Keratinocyte (primary cell): Measurements from ENCODE around the gene TTC3. TPM values are rescaled to one million over a fixed set of nuclear protein-coding genes. Genes with fewer than 3 reads are reported as not detected.

Experiments used
- DNase-seq: peaks from one replicate; pipeline ENCODE4 v3.0.0-alpha.2; 2011; ENCODE audit warnings: low read depth, missing footprints, low spot score
- FAIRE-seq: peaks from 2 replicates; lab custom pipeline; 2011; peaks lifted over from hg19 to GRCh38; lab: Jason Lieb, UNC
- H2AFZ ChIP-seq: 2 replicates; pipeline ENCODE4 v1.6.0; 2012; ENCODE audit warnings: low read length, control low read depth, inconsistent platforms; ENCODE audit not compliant: control insufficient read depth
- H3K27ac ChIP-seq: 2 replicates; pipeline ENCODE4 v1.5.1; 2011; ENCODE audit warnings: low read length; ENCODE audit not compliant: control insufficient read depth, insufficient read depth
- H3K27me3 ChIP-seq: 3 replicates; pipeline ENCODE4 v1.6.0; 2011; ENCODE audit warnings: low read length; ENCODE audit not compliant: control insufficient read depth, insufficient read depth; ENCODE audit errors: extremely low read depth
- H3K36me3 ChIP-seq, 2 experiments: 2 replicates in 1 of 2; 3 replicates in 1 of 2; pipeline ENCODE4 v1.5.1; 2011; ENCODE audit warnings: low read length in 2 of 2, mild to moderate bottlenecking in 1 of 2; ENCODE audit not compliant: control insufficient read depth in 2 of 2, insufficient read depth in 2 of 2; ENCODE audit errors: extremely low read depth in 1 of 2
- H3K4me1 ChIP-seq: 3 replicates; pipeline ENCODE4 v1.5.1; 2011; ENCODE audit warnings: low read length; ENCODE audit not compliant: control insufficient read depth, insufficient read depth; ENCODE audit errors: extremely low read depth
- H3K4me2 ChIP-seq: 3 replicates; pipeline ENCODE4 v1.6.0; 2011; ENCODE audit warnings: low read depth, low read length; ENCODE audit not compliant: control insufficient read depth, insufficient read depth; ENCODE audit errors: extremely low read depth
- H3K4me3 ChIP-seq, 3 experiments: fragments of 200-600 bp in 1 of 3; sonication (generic) in 1 of 3; 2 replicates in 2 of 3; 3 replicates in 1 of 3; pipeline ENCODE4 v1.5.1; 2011 to 2016; ENCODE audit warnings: low read length in 3 of 3, mild to moderate bottlenecking in 3 of 3, control low read depth in 2 of 3, inconsistent platforms in 1 of 3, low read depth in 1 of 3, mixed read lengths in 1 of 3, mixed run types in 1 of 3, moderate library complexity in 1 of 3; ENCODE audit not compliant: control insufficient read depth in 2 of 3, insufficient read depth in 2 of 3; ENCODE audit errors: extremely low read depth in 1 of 3
- H3K79me2 ChIP-seq: 2 replicates; pipeline ENCODE4 v1.6.0; 2012; ENCODE audit warnings: low read length; ENCODE audit not compliant: control insufficient read depth, insufficient read depth
- H3K9ac ChIP-seq: 3 replicates; pipeline ENCODE4 v1.6.0; 2011; ENCODE audit warnings: low read length; ENCODE audit not compliant: control insufficient read depth, insufficient read depth; ENCODE audit errors: extremely low read depth
- H3K9me1 ChIP-seq: 3 replicates; pipeline ENCODE4 v1.6.0; 2011; ENCODE audit warnings: low read length; ENCODE audit not compliant: control insufficient read depth, insufficient read depth; ENCODE audit errors: extremely low read depth
- H3K9me3 ChIP-seq: 2 replicates; pipeline ENCODE4 v1.5.1; 2012; ENCODE audit warnings: low read depth, low read length; ENCODE audit not compliant: control insufficient read depth
- H4K20me1 ChIP-seq: 3 replicates; pipeline ENCODE4 v1.6.0; 2011; ENCODE audit warnings: low read length; ENCODE audit not compliant: control insufficient read depth, insufficient read depth; ENCODE audit errors: extremely low read depth
- EZH2 ChIP-seq: IDR thresholded peaks from one replicate; pipeline ENCODE4 v1.6.1; 2012; ENCODE audit warnings: inconsistent platforms, mild to moderate bottlenecking, low read length, moderate library complexity
- dilution Hi-C: fragments of 300-500 bp; cut with MboI; formaldehyde crosslinking; loops from one replicate; pipeline ENCODE4 v1.7.0; 2020; ENCODE audit warnings: low sequenced_read_pairs; ENCODE audit not compliant: extremely low pct_ligation_motif_present
- polyA plus RNA-seq, 5 experiments: library from polyadenylated mRNA; depleted of rRNA in 3 of 5; stranded (reverse) in 3 of 5; stranded (forward) in 1 of 5; unstranded in 1 of 5; fragments of >200 nt; gene quantifications; 1 replicate in 1 of 5; 2 replicates in 3 of 5; 3 replicates in 1 of 5; pipeline versions ENCODE4 v1.2.1 to v1.2.3, GENCODE V29; 2011 to 2012; ENCODE audit warnings: missing spikeins in 2 of 5, low read depth in 1 of 5, low replicate concordance in 1 of 5
- TF ChIP-seq, protein P1 (sequence below), 3 experiments: IDR thresholded peaks in 1 of 3; conservative IDR thresholded peaks in 1 of 3; optimal IDR thresholded peaks in 1 of 3; 2 replicates in 2 of 3; 3 replicates in 1 of 3; pipeline versions ENCODE3 to v1.5.1; 2011; ENCODE audit warnings: low read length in 3 of 3, mild to moderate bottlenecking in 3 of 3, moderate library complexity in 2 of 3, control low read depth in 1 of 3, inconsistent platforms in 1 of 3; ENCODE audit not compliant: insufficient read depth in 2 of 3; ENCODE audit errors: extremely low read depth in 1 of 3

TTC3 gene
- polyA plus RNA-seq, 1 donor (not counting 4 experiments of a cell fraction or from before 2014, with no cell fraction given), result 38.5 TPM

DNA sequence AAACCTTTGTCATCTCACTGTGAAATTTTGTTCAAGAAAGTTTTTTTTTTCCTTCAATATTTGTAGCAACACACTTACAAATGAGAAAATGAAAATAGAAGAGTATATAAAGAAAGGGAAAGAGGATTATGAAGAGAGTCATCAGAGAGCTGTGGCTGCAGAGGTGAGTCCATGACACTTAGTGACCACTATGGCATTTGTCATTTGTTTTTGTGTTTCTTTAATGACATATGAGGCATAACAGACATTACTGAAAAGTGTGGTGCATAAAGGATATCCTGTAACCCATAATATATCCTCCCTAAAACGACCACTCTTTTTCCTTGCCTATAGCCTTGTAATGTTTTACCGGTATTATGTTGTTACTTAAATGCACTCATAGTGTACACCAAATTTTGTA lies 113.9 kb downstream of the TTC3 start:
- no peak overlapping the region for H3K4me3 ChIP-seq
- DNase-seq, result no peak
- H3K9me3 ChIP-seq, result no peaks in the 10 kb centered on the region
- H3K9me1 ChIP-seq, result no peaks in the 10 kb centered on the region
- no peaks in the 10 kb centered on the region for H3K4me1 ChIP-seq
- H3K27ac ChIP-seq, result no peak overlapping the region
- no peak overlapping the region for H3K4me2 ChIP-seq
- TF ChIP-seq EZH2, result no peak
- TF ChIP-seq, protein P1, sequence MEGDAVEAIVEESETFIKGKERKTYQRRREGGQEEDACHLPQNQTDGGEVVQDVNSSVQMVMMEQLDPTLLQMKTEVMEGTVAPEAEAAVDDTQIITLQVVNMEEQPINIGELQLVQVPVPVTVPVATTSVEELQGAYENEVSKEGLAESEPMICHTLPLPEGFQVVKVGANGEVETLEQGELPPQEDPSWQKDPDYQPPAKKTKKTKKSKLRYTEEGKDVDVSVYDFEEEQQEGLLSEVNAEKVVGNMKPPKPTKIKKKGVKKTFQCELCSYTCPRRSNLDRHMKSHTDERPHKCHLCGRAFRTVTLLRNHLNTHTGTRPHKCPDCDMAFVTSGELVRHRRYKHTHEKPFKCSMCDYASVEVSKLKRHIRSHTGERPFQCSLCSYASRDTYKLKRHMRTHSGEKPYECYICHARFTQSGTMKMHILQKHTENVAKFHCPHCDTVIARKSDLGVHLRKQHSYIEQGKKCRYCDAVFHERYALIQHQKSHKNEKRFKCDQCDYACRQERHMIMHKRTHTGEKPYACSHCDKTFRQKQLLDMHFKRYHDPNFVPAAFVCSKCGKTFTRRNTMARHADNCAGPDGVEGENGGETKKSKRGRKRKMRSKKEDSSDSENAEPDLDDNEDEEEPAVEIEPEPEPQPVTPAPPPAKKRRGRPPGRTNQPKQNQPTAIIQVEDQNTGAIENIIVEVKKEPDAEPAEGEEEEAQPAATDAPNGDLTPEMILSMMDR (optimal IDR thresholded peaks at IDR 0.05 in 1 of 3, IDR thresholded peaks at IDR 0.05 in 1 of 3, conservative IDR thresholded peaks at IDR 0.05 in 1 of 3; ENCODE audit: extremely low read depth in 1 of 3, insufficient read depth in 2 of 3, low read length in 3 of 3), result no peak
- dilution Hi-C loops, result no loop called here
- peaks cover 11 to 15% of the 10 kb centered on the region in 2 experiments for H3K36me3 ChIP-seq
- no peak overlapping the region for H3K9ac ChIP-seq
- FAIRE-seq, result no peak
- no peaks in the 10 kb centered on the region for H4K20me1 ChIP-seq
- H2AFZ ChIP-seq, result no peak overlapping the region
- no peaks in the 10 kb centered on the region for H3K79me2 ChIP-seq
- no peaks in the 10 kb centered on the region for H3K27me3 ChIP-seq

DNA sequence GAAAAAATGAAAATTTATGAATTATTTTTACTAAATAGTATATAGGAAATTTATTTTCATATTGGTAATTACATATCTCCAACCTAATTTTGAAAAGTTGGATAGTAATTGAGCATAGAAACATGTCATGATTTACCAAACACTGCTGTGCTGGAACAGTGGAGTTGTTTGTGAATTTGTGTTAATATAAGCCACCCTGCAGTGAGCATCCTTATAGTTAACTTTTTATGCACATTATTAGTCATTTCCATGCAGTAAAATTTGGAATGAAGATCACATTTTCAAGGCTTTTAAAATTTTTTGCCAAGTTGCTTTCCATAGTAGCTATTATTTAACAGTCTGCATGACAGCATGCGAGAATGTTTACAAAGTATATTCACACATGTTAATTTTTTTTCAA lies 115.8 kb downstream of the TTC3 start:
- dilution Hi-C loops, result no loop called here
- TF ChIP-seq, protein P1 (optimal IDR thresholded peaks at IDR 0.05 in 1 of 3, IDR thresholded peaks at IDR 0.05 in 1 of 3, conservative IDR thresholded peaks at IDR 0.05 in 1 of 3; ENCODE audit: extremely low read depth in 1 of 3, insufficient read depth in 2 of 3, low read length in 3 of 3), result no peak
- no peak for TF ChIP-seq EZH2
- Histone ChIP-seq H3K9ac (no peak overlapping the region), H2AFZ (no peak overlapping the region), H3K9me1 (no peaks in the 10 kb centered on the region), H3K4me1 (no peaks in the 10 kb centered on the region), H3K27me3 (no peaks in the 10 kb centered on the region), H4K20me1 (no peaks in the 10 kb centered on the region), H3K9me3 (no peaks in the 10 kb centered on the region), H3K4me2 (no peak overlapping the region), H3K4me3 (no peak overlapping the region), H3K36me3 (peaks cover 10 to 14% of the 10 kb centered on the region in 2 experiments), H3K79me2 (no peaks in the 10 kb centered on the region), H3K27ac (no peak overlapping the region)
- DNase-seq, result no peak
- no peak for FAIRE-seq
